Endothelial cell of umbilical vein (primary cell): ENCODE measurements around the gene GPRIN2. TPM values are rescaled to one million over a fixed set of nuclear protein-coding genes. Genes with fewer than 3 reads are reported as not detected.

Experiments used
- BruUV-seq: library from RNA; stranded (reverse); fragments of 400-500 nt; replicated peaks from 2 replicates; lab custom pipeline; 2021; lab: Mats Ljungman, UMichigan
- CTCF ChIA-PET: fragments of 300-600, 350-600 bp; sonication (Branson Sonifier 250); formaldehyde crosslinking; loops from one replicate; lab custom pipeline; 2021; ENCODE audit warnings: antibody characterized with exemption, inconsistent platforms; lab: Charles Lee
- POLR2A ChIA-PET: fragments of 300-600, 350-600 bp; sonication (Branson Sonifier 250); formaldehyde crosslinking; loops from one replicate; lab custom pipeline; 2021; ENCODE audit warnings: antibody characterized with exemption, inconsistent platforms; lab: Charles Lee
- DNase-seq: peaks from one replicate; pipeline ENCODE4 v3.0.0-alpha.2; 2011; ENCODE audit warnings: low read depth, low spot score
- FAIRE-seq: peaks from 2 replicates; lab custom pipeline; 2011; peaks lifted over from hg19 to GRCh38; lab: Jason Lieb, UNC
- H2AFZ ChIP-seq: 2 replicates; pipeline ENCODE4 v1.6.0; 2012; ENCODE audit warnings: low read depth, low read length, control low read depth, inconsistent platforms
- H3K27ac ChIP-seq: 2 replicates; pipeline ENCODE4 v1.5.1; 2011; ENCODE audit warnings: low read depth, mild to moderate bottlenecking, control low read depth, low read length, moderate library complexity; ENCODE audit not compliant: insufficient read depth
- H3K27me3 ChIP-seq, 2 experiments: 2 replicates each; pipeline versions ENCODE4 v1.6.0 to v1.6.1; 2011; ENCODE audit warnings: low read length in 2 of 2, mixed read lengths in 1 of 2; ENCODE audit not compliant: control insufficient read depth in 2 of 2, insufficient read depth in 2 of 2
- H3K36me3 ChIP-seq, 2 experiments: 2 replicates in 1 of 2; 3 replicates in 1 of 2; pipeline ENCODE4 v1.5.1; 2011; ENCODE audit warnings: low read length in 2 of 2, mild to moderate bottlenecking in 1 of 2, moderate library complexity in 1 of 2; ENCODE audit not compliant: control insufficient read depth in 2 of 2, insufficient read depth in 2 of 2; ENCODE audit errors: extremely low read depth in 1 of 2
- H3K4me1 ChIP-seq: 3 replicates; pipeline ENCODE4 v1.5.1; 2011; ENCODE audit warnings: mild to moderate bottlenecking, low read length; ENCODE audit not compliant: control insufficient read depth, insufficient read depth; ENCODE audit errors: extremely low read depth
- H3K4me2 ChIP-seq: 2 replicates; pipeline ENCODE4 v1.6.1; 2011; ENCODE audit warnings: low read length, control low read depth, mixed read lengths; ENCODE audit not compliant: insufficient read depth
- H3K4me3 ChIP-seq, 3 experiments: fragments of 200-600 bp in 1 of 3; sonication (generic), shearing (Covaris generic) in 1 of 3; replicated peaks in 1 of 3; 2 replicates each; pipeline ENCODE4 v1.5.1; 2011 to 2016; ENCODE audit warnings: control low read depth in 3 of 3, low read length in 3 of 3, mild to moderate bottlenecking in 2 of 3, inconsistent platforms in 1 of 3, low read depth in 1 of 3, moderate library complexity in 1 of 3; ENCODE audit not compliant: insufficient read depth in 1 of 3
- H3K79me2 ChIP-seq: 2 replicates; pipeline ENCODE4 v1.6.0; 2012; ENCODE audit warnings: low read length, inconsistent platforms; ENCODE audit not compliant: control insufficient read depth, insufficient read depth
- H3K9ac ChIP-seq: replicated peaks from 2 replicates; pipeline ENCODE3; 2011; ENCODE audit warnings: low read length, control low read depth; ENCODE audit not compliant: insufficient read depth; ENCODE audit errors: extremely low read depth
- H3K9me1 ChIP-seq: replicated peaks from 3 replicates; pipeline ENCODE4 v1.6.0; 2011; ENCODE audit warnings: mild to moderate bottlenecking, low read length; ENCODE audit not compliant: control insufficient read depth, insufficient read depth; ENCODE audit errors: extremely low read depth
- H3K9me3 ChIP-seq: replicated peaks from 2 replicates; pipeline ENCODE4 v1.5.1; 2012; ENCODE audit warnings: low read length, inconsistent platforms; ENCODE audit not compliant: control insufficient read depth, insufficient read depth
- H4K20me1 ChIP-seq: replicated peaks from 2 replicates; pipeline ENCODE3; 2011; ENCODE audit warnings: mild to moderate bottlenecking, low read length; ENCODE audit not compliant: control insufficient read depth, insufficient read depth; ENCODE audit errors: extremely low read depth
- EZH2 ChIP-seq: IDR thresholded peaks from 2 replicates; pipeline ENCODE4 v1.6.1; 2012; ENCODE audit warnings: borderline replicate concordance, low read depth, mild to moderate bottlenecking, moderate library complexity, low read length, inconsistent platforms; ENCODE audit not compliant: severe bottlenecking
- FOS ChIP-seq: IDR thresholded peaks from 2 replicates; pipeline ENCODE4 v1.6.1; 2011; ENCODE audit warnings: mild to moderate bottlenecking, low read length, moderate library complexity, borderline replicate concordance; ENCODE audit not compliant: insufficient read depth
- MAX ChIP-seq: IDR thresholded peaks from 2 replicates; pipeline ENCODE4 v1.6.1; 2011; ENCODE audit not compliant: insufficient read depth, insufficient read length
- dilution Hi-C: fragments of 300-500 bp; cut with MboI; formaldehyde crosslinking; loops from one replicate; pipeline ENCODE4 v1.15.0; 2019; ENCODE audit warnings: low sequenced_read_pairs; ENCODE audit not compliant: extremely low pct_ligation_motif_present
- intact Hi-C: fragments of 100-400 bp; cut with micrococcal nuclease; formaldehyde crosslinking; loops from one replicate; pipeline ENCODE4 v1.10.0; 2022
- polyA plus RNA-seq, 4 experiments: library from polyadenylated mRNA; depleted of rRNA in 3 of 4; stranded (reverse) in 3 of 4; unstranded in 1 of 4; fragments of >200 nt; gene quantifications; 2 replicates each; pipeline versions ENCODE4 v1.2.1 to v1.2.3, GENCODE V29; 2011 to 2012; ENCODE audit warnings: missing spikeins in 1 of 4
- total RNA-seq: library from RNA; stranded (reverse); gene quantifications from 2 replicates; pipeline ENCODE4 v1.2.3, GENCODE V29; 2021
- TF ChIP-seq, protein P1 (sequence below), 2 donors: IDR thresholded peaks; 1 replicate in 1 of 2; 2 replicates in 1 of 2; pipeline ENCODE4 v1.5.1; 2011; ENCODE audit warnings: low read length in 2 of 2, mild to moderate bottlenecking in 2 of 2, moderate library complexity in 2 of 2, control low read depth in 1 of 2, inconsistent platforms in 1 of 2, low read depth in 1 of 2; ENCODE audit not compliant: insufficient read depth in 1 of 2; ENCODE audit errors: extremely low read depth in 1 of 2

GPRIN2 gene
- total and polyA plus RNA-seq, 2 donors (not counting 3 experiments of a cell fraction or from before 2014, with no cell fraction given), result not detected

DNA sequence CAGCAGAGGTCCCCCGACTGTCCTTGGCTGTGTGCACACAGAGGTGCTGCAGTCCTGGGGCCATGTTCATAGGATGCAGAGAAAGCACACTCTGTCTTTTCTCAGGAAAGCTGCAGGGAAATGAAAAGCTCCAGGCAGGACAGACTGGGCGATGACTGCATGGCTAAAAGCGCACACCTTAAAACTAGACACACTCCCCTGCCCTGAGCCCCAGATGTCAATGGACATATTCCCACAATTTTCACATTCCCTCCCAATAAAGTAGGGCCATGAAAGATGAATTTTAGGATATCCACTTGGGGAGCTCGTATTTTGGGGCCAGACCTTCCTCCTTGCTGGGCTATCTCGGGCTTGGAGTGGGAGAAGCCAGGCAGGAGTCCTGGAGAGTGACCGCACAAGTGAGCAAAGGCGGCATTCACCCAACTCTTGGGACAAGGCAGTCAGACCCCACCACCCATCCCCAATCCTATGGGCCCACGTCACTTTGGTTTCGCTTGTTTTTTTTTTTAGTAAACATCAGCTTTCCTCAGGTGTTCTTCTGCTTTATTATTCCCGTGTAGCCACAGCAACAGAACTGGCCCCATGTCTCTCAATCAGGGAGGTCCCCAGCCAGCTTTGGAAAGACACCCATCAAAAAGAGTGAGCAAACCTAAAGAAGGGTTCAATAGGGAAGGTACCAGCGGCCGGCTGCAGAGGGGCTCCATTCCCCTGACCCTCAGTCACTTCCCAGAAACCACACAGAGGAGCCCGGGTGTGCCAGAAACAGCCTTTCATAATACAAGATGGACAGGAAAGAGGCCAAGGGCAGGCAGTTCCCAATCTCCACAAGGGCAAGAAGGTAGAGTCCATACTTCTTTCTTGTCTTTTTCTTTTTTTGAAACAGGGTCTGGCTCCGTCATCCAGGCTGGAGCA lies 12.7 kb downstream of the GPRIN2 start:
- peaks cover 0 to 1% of the 10 kb centered on the region in 2 experiments for H3K27me3 ChIP-seq
- no peaks in the 10 kb centered on the region for H3K9me1 ChIP-seq
- H3K4me1 ChIP-seq, result no peaks in the 10 kb centered on the region
- H3K9me3 ChIP-seq, result no peaks in the 10 kb centered on the region
- H2AFZ ChIP-seq, result no peak overlapping the region
- dilution Hi-C loops, result no loop called here
- no peaks in the 10 kb centered on the region for H4K20me1 ChIP-seq
- FAIRE-seq, result no peak
- no peaks in the 10 kb centered on the region for H3K36me3 ChIP-seq
- ChIA-PET POLR2A (no interaction called here), CTCF (interaction anchor here (1.6 to 3.1 kb wide), 3 partner anchors 9 to 315 kb away, joined by 5 to 14 read pairs (median 6); no protein-coding TSS in a partner anchor)
- DNase-seq, result no peak
- TF ChIP-seq EZH2 (no peak), MAX (no peak), FOS (no peak)
- TF ChIP-seq, protein P1, sequence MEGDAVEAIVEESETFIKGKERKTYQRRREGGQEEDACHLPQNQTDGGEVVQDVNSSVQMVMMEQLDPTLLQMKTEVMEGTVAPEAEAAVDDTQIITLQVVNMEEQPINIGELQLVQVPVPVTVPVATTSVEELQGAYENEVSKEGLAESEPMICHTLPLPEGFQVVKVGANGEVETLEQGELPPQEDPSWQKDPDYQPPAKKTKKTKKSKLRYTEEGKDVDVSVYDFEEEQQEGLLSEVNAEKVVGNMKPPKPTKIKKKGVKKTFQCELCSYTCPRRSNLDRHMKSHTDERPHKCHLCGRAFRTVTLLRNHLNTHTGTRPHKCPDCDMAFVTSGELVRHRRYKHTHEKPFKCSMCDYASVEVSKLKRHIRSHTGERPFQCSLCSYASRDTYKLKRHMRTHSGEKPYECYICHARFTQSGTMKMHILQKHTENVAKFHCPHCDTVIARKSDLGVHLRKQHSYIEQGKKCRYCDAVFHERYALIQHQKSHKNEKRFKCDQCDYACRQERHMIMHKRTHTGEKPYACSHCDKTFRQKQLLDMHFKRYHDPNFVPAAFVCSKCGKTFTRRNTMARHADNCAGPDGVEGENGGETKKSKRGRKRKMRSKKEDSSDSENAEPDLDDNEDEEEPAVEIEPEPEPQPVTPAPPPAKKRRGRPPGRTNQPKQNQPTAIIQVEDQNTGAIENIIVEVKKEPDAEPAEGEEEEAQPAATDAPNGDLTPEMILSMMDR (IDR thresholded peaks at IDR 0.05; ENCODE audit: extremely low read depth in 1 of 2, insufficient read depth in 1 of 2, low read depth in 1 of 2, low read length in 2 of 2), result no peak
- no TSS peak for BruUV-seq
- H3K27ac ChIP-seq, result no peak overlapping the region
- H3K79me2 ChIP-seq, result no peaks in the 10 kb centered on the region
- no peak overlapping the region for H3K9ac ChIP-seq
- no peak overlapping the region for H3K4me3 ChIP-seq
- intact Hi-C loops, result loop anchor here (2.0 kb wide), 1 partner anchor 13 kb away; no protein-coding TSS in a partner anchor
- H3K4me2 ChIP-seq, result no peak overlapping the region
